ENCODE data around the gene C9orf72. TPM values are rescaled to one million over a fixed set of nuclear protein-coding genes. Genes with fewer than 3 reads are reported as not detected.

The C9orf72 gene
- total RNA-seq, 1 experiment from 2014 or later: 8.0 TPM

DNA sequence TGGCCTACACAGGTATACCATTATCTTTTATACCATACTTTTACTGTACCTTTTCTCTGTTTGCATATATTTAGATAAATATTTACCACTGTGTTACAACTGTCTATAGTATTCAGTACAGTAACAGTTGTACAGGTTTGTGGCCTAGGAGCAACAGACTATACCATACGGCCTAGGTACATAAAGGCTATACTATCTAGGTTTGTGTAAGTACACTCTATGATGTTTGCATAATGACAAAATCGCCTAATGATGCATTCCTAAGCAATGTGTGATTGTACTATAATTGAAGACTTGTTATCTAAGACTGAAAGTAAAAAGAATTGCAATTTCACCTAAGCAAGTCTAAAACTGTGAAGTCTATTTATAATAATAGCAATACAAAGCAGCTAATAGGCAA is 3.9 kb downstream of the C9orf72 start:
- CTCF ChIA-PET: no interaction called here
- intact Hi-C loops (cut with micrococcal nuclease; ENCODE audit: unreplicated experiment): loop anchor here (10.0 kb wide), 1 partner anchor 135 kb away; no protein-coding TSS in a partner anchor
- no TSS peak for BruUV-seq (replicated peaks)
- Mint-ChIP-seq H3K4me1 (ENCODE audit: low read depth, unreplicated experiment) (no peaks in the 10 kb centered on the region), H3K36me3 (ENCODE audit: insufficient read depth, unreplicated experiment) (peaks cover 20% of the 10 kb centered on the region), H3K27ac (ENCODE audit: unreplicated experiment) (no peak overlapping the region), H3K4me3 (ENCODE audit: low read depth, unreplicated experiment) (no peak overlapping the region), H3K27me3 (ENCODE audit: unreplicated experiment) (no peaks in the 10 kb centered on the region), H3K9me3 (ENCODE audit: low read depth, unreplicated experiment) (no peaks in the 10 kb centered on the region)
- TF ChIP-seq, protein P1, sequence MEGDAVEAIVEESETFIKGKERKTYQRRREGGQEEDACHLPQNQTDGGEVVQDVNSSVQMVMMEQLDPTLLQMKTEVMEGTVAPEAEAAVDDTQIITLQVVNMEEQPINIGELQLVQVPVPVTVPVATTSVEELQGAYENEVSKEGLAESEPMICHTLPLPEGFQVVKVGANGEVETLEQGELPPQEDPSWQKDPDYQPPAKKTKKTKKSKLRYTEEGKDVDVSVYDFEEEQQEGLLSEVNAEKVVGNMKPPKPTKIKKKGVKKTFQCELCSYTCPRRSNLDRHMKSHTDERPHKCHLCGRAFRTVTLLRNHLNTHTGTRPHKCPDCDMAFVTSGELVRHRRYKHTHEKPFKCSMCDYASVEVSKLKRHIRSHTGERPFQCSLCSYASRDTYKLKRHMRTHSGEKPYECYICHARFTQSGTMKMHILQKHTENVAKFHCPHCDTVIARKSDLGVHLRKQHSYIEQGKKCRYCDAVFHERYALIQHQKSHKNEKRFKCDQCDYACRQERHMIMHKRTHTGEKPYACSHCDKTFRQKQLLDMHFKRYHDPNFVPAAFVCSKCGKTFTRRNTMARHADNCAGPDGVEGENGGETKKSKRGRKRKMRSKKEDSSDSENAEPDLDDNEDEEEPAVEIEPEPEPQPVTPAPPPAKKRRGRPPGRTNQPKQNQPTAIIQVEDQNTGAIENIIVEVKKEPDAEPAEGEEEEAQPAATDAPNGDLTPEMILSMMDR (IDR thresholded peaks at IDR 0.05; ENCODE audit: unreplicated experiment): no peak
- no peak for DNase-seq

DNA sequence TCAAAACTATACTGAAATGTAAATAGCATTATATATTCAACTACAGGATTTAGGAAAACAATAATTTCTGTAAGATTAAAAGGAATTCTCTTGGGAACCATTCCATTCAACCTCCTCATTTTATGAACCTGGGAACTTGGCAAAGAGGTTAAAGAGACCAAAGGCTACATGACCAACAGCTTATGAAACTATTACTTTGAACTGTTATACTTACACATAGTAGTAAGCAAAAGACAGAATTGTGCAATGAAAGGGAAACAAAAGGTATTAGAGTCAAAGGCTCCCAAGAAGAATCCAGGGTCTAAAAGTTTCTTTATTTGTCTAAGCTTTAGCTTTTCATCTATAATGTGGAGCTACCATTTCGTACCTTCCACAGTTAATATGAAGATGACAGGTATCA is 7.2 kb downstream of the C9orf72 start:
- intact Hi-C loops (cut with micrococcal nuclease; ENCODE audit: unreplicated experiment): loop anchor here (10.0 kb wide), 1 partner anchor 139 kb away; no protein-coding TSS in a partner anchor
- peaks cover 5% of the 10 kb centered on the region for H3K36me3 Mint-ChIP-seq (ENCODE audit: insufficient read depth, unreplicated experiment)
- H3K4me3 Mint-ChIP-seq (ENCODE audit: low read depth, unreplicated experiment): no peak overlapping the region
- no peaks in the 10 kb centered on the region for H3K9me3 Mint-ChIP-seq (ENCODE audit: low read depth, unreplicated experiment)
- TF ChIP-seq, protein P1 (IDR thresholded peaks at IDR 0.05; ENCODE audit: unreplicated experiment): no peak
- H3K4me1 Mint-ChIP-seq (ENCODE audit: low read depth, unreplicated experiment): peaks cover 9% of the 10 kb centered on the region
- no peak overlapping the region for H3K27ac Mint-ChIP-seq (ENCODE audit: unreplicated experiment)
- no peak for DNase-seq
- CTCF ChIA-PET: no interaction called here
- no TSS peak for BruUV-seq (replicated peaks)
- no peaks in the 10 kb centered on the region for H3K27me3 Mint-ChIP-seq (ENCODE audit: unreplicated experiment)

DNA sequence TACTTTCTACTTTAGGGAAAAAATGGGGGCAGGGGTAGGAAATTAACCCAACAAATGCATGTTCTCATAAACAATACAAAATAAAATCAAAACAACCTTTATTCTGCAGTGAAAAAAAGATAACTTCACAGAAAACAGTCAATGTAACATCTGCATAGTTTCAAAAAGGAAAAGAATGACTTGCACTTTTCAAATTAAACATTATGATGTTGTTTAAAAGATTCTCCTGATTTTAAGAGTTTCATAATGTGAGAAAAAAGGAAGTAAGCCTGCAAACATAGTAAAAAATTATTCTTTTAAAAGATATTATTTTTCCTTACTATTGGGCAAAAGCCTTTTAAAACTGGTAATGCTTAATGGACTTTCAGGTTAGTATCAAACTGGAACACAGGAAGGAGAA is 7.6 kb downstream of the C9orf72 start:
- Mint-ChIP-seq H3K36me3 (ENCODE audit: insufficient read depth, unreplicated experiment) (peaks cover 5% of the 10 kb centered on the region), H3K27ac (ENCODE audit: unreplicated experiment) (no peak overlapping the region), H3K27me3 (ENCODE audit: unreplicated experiment) (no peaks in the 10 kb centered on the region), H3K9me3 (ENCODE audit: low read depth, unreplicated experiment) (no peaks in the 10 kb centered on the region), H3K4me1 (ENCODE audit: low read depth, unreplicated experiment) (peaks cover 9% of the 10 kb centered on the region), H3K4me3 (ENCODE audit: low read depth, unreplicated experiment) (no peak overlapping the region)
- DNase-seq: no peak
- no TSS peak for BruUV-seq (replicated peaks)
- intact Hi-C loops (cut with micrococcal nuclease; ENCODE audit: unreplicated experiment): loop anchor here (10.0 kb wide), 1 partner anchor 139 kb away; no protein-coding TSS in a partner anchor
- CTCF ChIA-PET: no interaction called here
- TF ChIP-seq, protein P1 (IDR thresholded peaks at IDR 0.05; ENCODE audit: unreplicated experiment): no peak

DNA sequence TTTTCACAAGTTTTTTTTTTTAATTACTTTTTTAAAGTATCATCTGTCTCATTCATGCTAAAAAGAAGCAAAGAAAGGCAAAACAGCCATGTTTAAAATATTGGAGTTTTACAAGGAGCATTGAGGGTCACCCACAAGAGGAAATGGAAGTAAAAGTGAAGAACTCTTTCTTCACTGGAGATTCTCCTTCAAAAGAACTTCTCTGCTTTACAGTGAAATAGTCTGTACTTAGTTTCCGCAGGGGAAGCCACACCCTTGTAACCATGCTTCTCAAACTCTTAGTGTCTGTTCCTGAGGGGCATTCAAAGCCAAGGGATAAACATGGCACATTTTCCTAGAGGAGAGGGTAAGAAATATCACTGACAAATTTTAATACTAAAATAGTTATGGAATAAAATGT is 8.6 kb downstream of the C9orf72 start:
- CTCF ChIA-PET: no interaction called here
- H3K9me3 Mint-ChIP-seq (ENCODE audit: low read depth, unreplicated experiment): no peaks in the 10 kb centered on the region
- intact Hi-C loops (cut with micrococcal nuclease; ENCODE audit: unreplicated experiment): loop anchor here (10.0 kb wide), 1 partner anchor 140 kb away; no protein-coding TSS in a partner anchor
- H3K27ac Mint-ChIP-seq (ENCODE audit: unreplicated experiment): no peak overlapping the region
- H3K36me3 Mint-ChIP-seq (ENCODE audit: insufficient read depth, unreplicated experiment): peaks cover 5% of the 10 kb centered on the region
- H3K4me3 Mint-ChIP-seq (ENCODE audit: low read depth, unreplicated experiment): no peak overlapping the region
- no peaks in the 10 kb centered on the region for H3K27me3 Mint-ChIP-seq (ENCODE audit: unreplicated experiment)
- TF ChIP-seq, protein P1 (IDR thresholded peaks at IDR 0.05; ENCODE audit: unreplicated experiment): no peak
- BruUV-seq (replicated peaks): no TSS peak
- no peak for DNase-seq
- H3K4me1 Mint-ChIP-seq (ENCODE audit: low read depth, unreplicated experiment): peaks cover 9% of the 10 kb centered on the region
